IMR-90 (cell line): ENCODE measurements around the gene MYO1C. TPM values are rescaled to one million over a fixed set of nuclear protein-coding genes. Genes with fewer than 3 reads are reported as not detected.

Experiments used
- ATAC-seq: fragments of 200-7000 bp; cut with Tn5 transposase; 2 replicates; pipeline ENCODE4 v1.9.1; 2020; ENCODE audit warnings: low read depth, mild to moderate bottlenecking, moderate library complexity
- BruUV-seq: library from RNA; stranded (reverse); fragments of 400-500 nt; replicated peaks from 2 replicates; lab custom pipeline; 2021; lab: Mats Ljungman, UMichigan
- CTCF ChIA-PET: fragments of 300-600 bp; formaldehyde crosslinking; extraction: SDS; loops from one replicate; lab custom pipeline; 2021; ENCODE audit warnings: antibody characterized with exemption; lab: Yijun Ruan, JAX
- POLR2A ChIA-PET: fragments of 300-600 bp; sonication (Branson Sonifier 250); formaldehyde crosslinking; loops from one replicate; lab custom pipeline; 2022; ENCODE audit warnings: antibody characterized with exemption; ENCODE audit not compliant: unreplicated experiment; lab: Charles Lee
- DNase-seq: peaks from one replicate; pipeline ENCODE4 v3.0.0; 2013
- H2AFZ ChIP-seq: replicated peaks from 2 replicates; pipeline ENCODE3; 2013; ENCODE audit warnings: low read length, mild to moderate bottlenecking; ENCODE audit not compliant: poor library complexity
- H2AK5ac ChIP-seq: 2 replicates; pipeline ENCODE4 v1.6.1; 2013; ENCODE audit warnings: low read depth, low read length, inconsistent platforms
- H2AK9ac ChIP-seq: replicated peaks from 2 replicates; pipeline ENCODE3; 2013; ENCODE audit warnings: mild to moderate bottlenecking, low read depth, low read length, moderate library complexity; ENCODE audit not compliant: poor library complexity
- H2BK120ac ChIP-seq: 2 replicates; pipeline ENCODE4 v1.6.1; 2013; ENCODE audit warnings: low read depth, low read length, inconsistent platforms
- H2BK15ac ChIP-seq: 3 replicates; pipeline ENCODE4 v1.6.1; 2013; ENCODE audit warnings: low read depth, low read length, inconsistent platforms
- H2BK20ac ChIP-seq: 2 replicates; pipeline ENCODE4 v1.6.1; 2013; ENCODE audit warnings: low read depth, mild to moderate bottlenecking, inconsistent platforms, low read length, moderate library complexity
- H2BK5ac ChIP-seq: 2 replicates; pipeline ENCODE4 v1.6.1; 2013; ENCODE audit warnings: mild to moderate bottlenecking, low read depth, low read length, inconsistent platforms; ENCODE audit not compliant: poor library complexity, severe bottlenecking
- H3K14ac ChIP-seq: replicated peaks from 2 replicates; pipeline ENCODE4 v1.6.1; 2013; ENCODE audit warnings: low read depth, low read length, inconsistent platforms
- H3K18ac ChIP-seq: 2 replicates; pipeline ENCODE4 v1.6.1; 2013; ENCODE audit warnings: low read depth, low read length, control low read depth
- H3K23ac ChIP-seq: 2 replicates; pipeline ENCODE4 v1.6.1; 2013; ENCODE audit warnings: low read depth, low read length, inconsistent platforms
- H3K27ac ChIP-seq: 2 replicates; pipeline ENCODE4 v1.5.1; 2013; ENCODE audit warnings: mild to moderate bottlenecking, control low read depth, low read length; ENCODE audit not compliant: insufficient read depth
- H3K27me3 ChIP-seq: 2 replicates; pipeline ENCODE4 v1.6.1; 2013; ENCODE audit warnings: low read length; ENCODE audit not compliant: control insufficient read depth, insufficient read depth
- H3K36me3 ChIP-seq: 2 replicates; pipeline ENCODE4 v1.6.1; 2013; ENCODE audit warnings: low read length, mixed read lengths; ENCODE audit not compliant: control insufficient read depth, insufficient read depth
- H3K4ac ChIP-seq: 2 replicates; pipeline ENCODE4 v1.6.1; 2013; ENCODE audit warnings: low read depth, low read length, inconsistent platforms
- H3K4me1 ChIP-seq: 2 replicates; pipeline ENCODE4 v1.6.1; 2013; ENCODE audit warnings: low read length, mixed read lengths; ENCODE audit not compliant: control insufficient read depth, insufficient read depth
- H3K4me2 ChIP-seq: 2 replicates; pipeline ENCODE4 v1.6.1; 2013; ENCODE audit warnings: low read depth, mild to moderate bottlenecking, control low read depth, low read length, moderate library complexity
- H3K4me3 ChIP-seq: 2 replicates; pipeline ENCODE4 v1.5.1; 2013; ENCODE audit warnings: low read depth, mild to moderate bottlenecking, control low read depth, low read length, moderate library complexity; ENCODE audit not compliant: insufficient read depth
- H3K56ac ChIP-seq: 2 replicates; pipeline ENCODE4 v1.6.1; 2013; ENCODE audit warnings: low read length, inconsistent platforms; ENCODE audit not compliant: insufficient read depth; ENCODE audit errors: extremely low read depth
- H3K79me1 ChIP-seq, 2 experiments: 2 replicates each; pipeline ENCODE4 v1.6.1; 2013; ENCODE audit warnings: low read length in 2 of 2, inconsistent platforms in 1 of 2, low read depth in 1 of 2
- H3K9ac ChIP-seq: 2 replicates; pipeline ENCODE4 v1.6.1; 2013; ENCODE audit warnings: low read depth, low read length, control low read depth
- H3K9me1 ChIP-seq: 2 replicates; pipeline ENCODE4 v1.6.1; 2013; ENCODE audit warnings: low read length, inconsistent platforms; ENCODE audit not compliant: insufficient read depth
- H3K9me3 ChIP-seq: 2 replicates; pipeline ENCODE4 v1.6.1; 2013; ENCODE audit warnings: low read length; ENCODE audit not compliant: control insufficient read depth, insufficient read depth
- H4K20me1 ChIP-seq: 2 replicates; pipeline ENCODE4 v1.6.1; 2013; ENCODE audit warnings: low read length, inconsistent platforms; ENCODE audit not compliant: insufficient read depth
- H4K5ac ChIP-seq: 2 replicates; pipeline ENCODE4 v1.6.1; 2013; ENCODE audit warnings: mild to moderate bottlenecking, low read depth, low read length, control low read depth
- H4K8ac ChIP-seq, 2 experiments: 2 replicates each; pipeline ENCODE4 v1.6.1; 2013; ENCODE audit warnings: low read depth in 2 of 2, low read length in 2 of 2, control low read depth in 1 of 2, inconsistent platforms in 1 of 2
- H4K91ac ChIP-seq: 2 replicates; pipeline ENCODE4 v1.6.1; 2013; ENCODE audit warnings: low read depth, low read length, inconsistent platforms; ENCODE audit not compliant: insufficient read depth
- CEBPB ChIP-seq: IDR thresholded peaks from 2 replicates; pipeline ENCODE4 v1.6.1; 2012; ENCODE audit warnings: low read depth, low read length, improper control_type of control experiment
- FOS ChIP-seq: fragments of 150-350 bp; IDR thresholded peaks from 2 replicates; pipeline ENCODE4 v1.6.1; 2016; ENCODE audit warnings: low read depth, low read length
- MXI1 ChIP-seq: IDR thresholded peaks from 2 replicates; pipeline ENCODE4 v1.6.1; 2012; ENCODE audit warnings: low read depth, mild to moderate bottlenecking, low read length, moderate library complexity, borderline replicate concordance
- NFE2L2 ChIP-seq: fragments of 150-350 bp; IDR thresholded peaks from 2 replicates; pipeline ENCODE4 v1.6.1; 2016; ENCODE audit warnings: low read depth, mild to moderate bottlenecking, low read length
- POLR2A ChIP-seq: IDR thresholded peaks from 2 replicates; pipeline ENCODE4 v1.6.1; 2012; ENCODE audit warnings: mild to moderate bottlenecking, low read depth, low read length
- RAD21 ChIP-seq: IDR thresholded peaks from 2 replicates; pipeline ENCODE4 v1.6.1; 2012; ENCODE audit warnings: low read length, improper control_type of control experiment
- RCOR1 ChIP-seq: IDR thresholded peaks from 2 replicates; pipeline ENCODE4 v1.6.1; 2012; ENCODE audit warnings: mild to moderate bottlenecking, low read length, improper control_type of control experiment; ENCODE audit not compliant: insufficient replicate concordance
- RFX5 ChIP-seq: IDR thresholded peaks from 2 replicates; pipeline ENCODE4 v1.8.0; 2012; ENCODE audit warnings: low read depth, mild to moderate bottlenecking, low read length, moderate library complexity
- SMC3 ChIP-seq: fragments of 150-350 bp; IDR thresholded peaks from 2 replicates; pipeline ENCODE4 v1.6.1; 2016; ENCODE audit warnings: low read depth, mild to moderate bottlenecking, antibody characterized with exemption, low read length, moderate library complexity
- WGBS, 2 experiments: methylation state at CpG; one replicate each; pipeline versions ENCODE4 v1.1.5 to v1.1.7; 2013; ENCODE audit warnings: missing lambda C conversion rate in 2 of 2; ENCODE audit not compliant: insufficient read length in 1 of 2; ENCODE audit errors: extremely low coverage in 2 of 2; 5-methylcytosine and 5-hydroxymethylcytosine counted together
- dilution Hi-C: fragments of 300-500 bp; cut with HindIII; formaldehyde crosslinking; loops from one replicate; pipeline ENCODE4 v1.14.3; 2018; ENCODE audit warnings: low sequenced_read_pairs; ENCODE audit not compliant: unreplicated experiment
- in situ Hi-C: fragments of 300-500 bp; cut with MboI; formaldehyde crosslinking; loops from 3 replicates; pipeline ENCODE4 v1.14.3; 2019; ENCODE audit warnings: low sequenced_read_pairs, inconsistent platforms, mixed read lengths
- intact Hi-C: fragments of 100-400 bp; cut with micrococcal nuclease; formaldehyde crosslinking; loops from 2 replicates; pipeline ENCODE4 v1.10.0; 2022
- polyA plus RNA-seq, 3 experiments: library from polyadenylated mRNA; depleted of rRNA; stranded (reverse); fragments of >200 nt; gene quantifications; 2 replicates each; pipeline ENCODE4 v1.2.3, GENCODE V29; 2012; ENCODE audit warnings: low replicate concordance in 1 of 3
- total RNA-seq: library from RNA; depleted of rRNA; stranded (reverse); fragments of >200 nt; gene quantifications from 2 replicates; pipeline ENCODE4 v1.2.3, GENCODE V29; 2012
- TF ChIP-seq, protein P1 (sequence below): fragments of 150-350 bp; IDR thresholded peaks from 2 replicates; pipeline ENCODE4 v1.6.1; 2017; ENCODE audit warnings: mild to moderate bottlenecking, antibody characterized with exemption, low read length, low read depth
- TF ChIP-seq, protein P2 (sequence below): conservative IDR thresholded peaks from 2 replicates; pipeline ENCODE4 v1.5.1; 2012; ENCODE audit warnings: mild to moderate bottlenecking, low read depth, low read length, improper control_type of control experiment
- TF ChIP-seq, protein P3 (sequence below): fragments of 150-350 bp; IDR thresholded peaks from 2 replicates; pipeline ENCODE4 v1.6.1; 2016; ENCODE audit warnings: low read depth, mild to moderate bottlenecking, low read length, moderate library complexity, borderline replicate concordance

The MYO1C gene
- total and polyA plus RNA-seq, 2 of the 4 experiments (the other 2 are of a cell fraction) = 162 to 196 TPM

DNA sequence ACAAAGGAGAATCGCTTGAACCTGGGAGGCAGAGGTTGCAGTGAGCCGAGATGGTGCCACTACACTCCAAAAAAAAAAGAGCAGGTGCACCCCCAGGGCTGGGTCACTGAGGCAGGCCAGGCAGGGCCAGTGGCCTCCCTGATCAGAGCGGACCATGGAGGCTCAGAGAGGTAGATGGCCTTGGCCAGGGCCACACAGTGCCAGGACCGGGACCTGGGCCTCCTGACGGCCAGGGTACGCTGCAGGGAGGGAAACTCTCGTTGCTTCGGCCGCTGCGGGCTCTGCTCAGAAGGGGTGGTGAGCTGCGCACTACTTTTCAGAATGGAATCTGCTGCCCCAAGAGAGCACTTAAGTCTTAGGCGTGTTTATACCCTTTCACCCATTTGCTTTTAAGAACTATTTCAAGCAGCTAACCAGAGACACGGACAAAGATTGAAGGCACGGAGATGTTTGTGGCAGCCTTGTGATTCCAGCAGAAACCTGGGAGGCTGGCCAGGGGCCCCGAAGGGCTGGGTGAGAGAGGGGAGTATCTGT is 17.1 kb downstream of the MYO1C start:
- Histone ChIP-seq H2BK5ac (no peak overlapping the region), H2BK15ac (no peak overlapping the region), H3K4me1 (no peaks in the 10 kb centered on the region), H4K8ac (no peak overlapping the region), H3K4ac (no peak overlapping the region), H3K4me3 (no peak overlapping the region), H4K20me1 (peaks cover 23% of the 10 kb centered on the region; the same call in 1 of the 2 replicates), H3K79me1 (peaks cover 17 to 40% of the 10 kb centered on the region in 2 experiments), H3K9me1 (no peaks in the 10 kb centered on the region), H2AK5ac (no peak overlapping the region), H2AK9ac (no peak overlapping the region), H3K56ac (no peak overlapping the region), H2BK120ac (no peak overlapping the region), H2BK20ac (no peak overlapping the region), H4K91ac (no peak overlapping the region), H3K18ac (no peak overlapping the region), H3K23ac (no peak overlapping the region), H3K14ac (no peak overlapping the region), H3K27me3 (no peaks in the 10 kb centered on the region), H3K27ac (no peak overlapping the region), H3K4me2 (no peak overlapping the region), H4K5ac (no peak overlapping the region), H2AFZ (no peak overlapping the region), H3K9ac (no peak overlapping the region), H3K9me3 (no peaks in the 10 kb centered on the region), H3K36me3 (peaks cover 78% of the 10 kb centered on the region)
- TF ChIP-seq, protein P1, sequence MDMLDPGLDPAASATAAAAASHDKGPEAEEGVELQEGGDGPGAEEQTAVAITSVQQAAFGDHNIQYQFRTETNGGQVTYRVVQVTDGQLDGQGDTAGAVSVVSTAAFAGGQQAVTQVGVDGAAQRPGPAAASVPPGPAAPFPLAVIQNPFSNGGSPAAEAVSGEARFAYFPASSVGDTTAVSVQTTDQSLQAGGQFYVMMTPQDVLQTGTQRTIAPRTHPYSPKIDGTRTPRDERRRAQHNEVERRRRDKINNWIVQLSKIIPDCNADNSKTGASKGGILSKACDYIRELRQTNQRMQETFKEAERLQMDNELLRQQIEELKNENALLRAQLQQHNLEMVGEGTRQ = no peak
- TF ChIP-seq NFE2L2 (no peak), CEBPB (no peak), RFX5 (no peak), FOS (no peak), RAD21 (no peak), RCOR1 (no peak), MXI1 (no peak), POLR2A (no peak), SMC3 (no peak)
- TF ChIP-seq, protein P2, sequence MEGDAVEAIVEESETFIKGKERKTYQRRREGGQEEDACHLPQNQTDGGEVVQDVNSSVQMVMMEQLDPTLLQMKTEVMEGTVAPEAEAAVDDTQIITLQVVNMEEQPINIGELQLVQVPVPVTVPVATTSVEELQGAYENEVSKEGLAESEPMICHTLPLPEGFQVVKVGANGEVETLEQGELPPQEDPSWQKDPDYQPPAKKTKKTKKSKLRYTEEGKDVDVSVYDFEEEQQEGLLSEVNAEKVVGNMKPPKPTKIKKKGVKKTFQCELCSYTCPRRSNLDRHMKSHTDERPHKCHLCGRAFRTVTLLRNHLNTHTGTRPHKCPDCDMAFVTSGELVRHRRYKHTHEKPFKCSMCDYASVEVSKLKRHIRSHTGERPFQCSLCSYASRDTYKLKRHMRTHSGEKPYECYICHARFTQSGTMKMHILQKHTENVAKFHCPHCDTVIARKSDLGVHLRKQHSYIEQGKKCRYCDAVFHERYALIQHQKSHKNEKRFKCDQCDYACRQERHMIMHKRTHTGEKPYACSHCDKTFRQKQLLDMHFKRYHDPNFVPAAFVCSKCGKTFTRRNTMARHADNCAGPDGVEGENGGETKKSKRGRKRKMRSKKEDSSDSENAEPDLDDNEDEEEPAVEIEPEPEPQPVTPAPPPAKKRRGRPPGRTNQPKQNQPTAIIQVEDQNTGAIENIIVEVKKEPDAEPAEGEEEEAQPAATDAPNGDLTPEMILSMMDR = no peak
- TF ChIP-seq, protein P3, sequence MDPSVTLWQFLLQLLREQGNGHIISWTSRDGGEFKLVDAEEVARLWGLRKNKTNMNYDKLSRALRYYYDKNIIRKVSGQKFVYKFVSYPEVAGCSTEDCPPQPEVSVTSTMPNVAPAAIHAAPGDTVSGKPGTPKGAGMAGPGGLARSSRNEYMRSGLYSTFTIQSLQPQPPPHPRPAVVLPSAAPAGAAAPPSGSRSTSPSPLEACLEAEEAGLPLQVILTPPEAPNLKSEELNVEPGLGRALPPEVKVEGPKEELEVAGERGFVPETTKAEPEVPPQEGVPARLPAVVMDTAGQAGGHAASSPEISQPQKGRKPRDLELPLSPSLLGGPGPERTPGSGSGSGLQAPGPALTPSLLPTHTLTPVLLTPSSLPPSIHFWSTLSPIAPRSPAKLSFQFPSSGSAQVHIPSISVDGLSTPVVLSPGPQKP = no peak
- in situ Hi-C loops = no loop called here
- no TSS peak for BruUV-seq
- intact Hi-C loops = no loop called here
- dilution Hi-C loops = no loop called here
- WGBS, 2 experiments = 92% methylated on average over 3 of the region's 15 CpGs; no CpG with 5 or more reads in 1 of the 2 experiments
- no peak for DNase-seq
- CTCF ChIA-PET = no interaction called here
- no peak for ATAC-seq
- POLR2A ChIA-PET = no interaction called here
